KBM-7 (cell line): ENCODE data around the gene ARHGEF7.
A peak's percentile ranks its signal among the peaks of the same experiment; 100 is the strongest.
"Not testable (repeated sequence)": the region's sequence is repeated elsewhere in the genome, so short reads cannot be mapped to it uniquely, and the experiment has no call there.

Experiments used
- DNase-seq: peaks from one replicate; pipeline ENCODE4 v3.0.0-alpha.2; 2015
- in situ Hi-C: fragments of 300-500 bp; cut with MboI; formaldehyde crosslinking; loops from 2 replicates; pipeline ENCODE4 v1.14.3; 2020; ENCODE audit warnings: low sequenced_read_pairs, low pct_unique_long_range_greater_than_20kb, mixed read lengths

The ARHGEF7 gene

GRCh38 chr13:111184458-111185401, 69.6 kb downstream of the ARHGEF7 start:
- in situ Hi-C loops, result no loop called here
- DNase-seq, result peak; percentile 67

DNA sequence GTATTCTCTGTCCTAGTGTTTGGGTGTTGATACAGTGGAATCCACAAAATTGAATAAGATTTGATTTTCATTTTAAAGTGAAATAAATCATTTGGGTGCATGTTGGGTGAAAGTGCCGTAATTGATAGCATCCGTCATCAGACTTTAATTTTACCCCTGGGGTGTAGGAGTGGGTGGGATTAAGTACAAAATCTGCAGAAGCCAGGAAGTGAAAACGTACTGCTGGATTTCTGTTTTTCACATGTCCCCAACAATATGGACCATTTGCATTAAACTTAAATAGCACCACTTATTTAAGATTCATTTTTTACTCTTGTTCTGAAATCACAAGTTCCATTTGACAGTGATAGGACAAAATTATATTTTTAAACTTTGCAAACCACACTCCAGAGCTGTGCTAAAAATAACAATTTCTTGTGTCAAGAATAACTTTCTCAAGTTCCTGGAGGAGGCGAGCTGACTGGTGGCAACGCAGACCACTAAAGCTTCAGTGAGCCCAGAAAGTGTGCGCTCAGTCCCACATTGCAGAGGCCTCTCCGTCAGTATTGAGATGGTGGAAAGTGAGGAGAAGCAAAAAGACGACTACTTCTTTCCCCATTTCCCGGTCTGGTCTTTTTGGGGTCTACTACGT, 71.3 kb downstream of the ARHGEF7 start:
- in situ Hi-C loops, result no loop called here
- DNase-seq, result no peak

- DNase-seq, result no peak
- in situ Hi-C loops, result no loop called here
These were observed 72.9 kb downstream of the ARHGEF7 start for GRCh38 chr13:111187960-111188541.

GRCh38 chr13:111189064-111189505, 74.0 kb downstream of the ARHGEF7 start:
- DNase-seq, in situ Hi-C loops: not testable (repeated sequence)

GRCh38 chr13:111189516-111189915, 74.4 kb downstream of the ARHGEF7 start:
- DNase-seq, in situ Hi-C loops: not testable (repeated sequence)

GRCh38 chr13:111193223-111193622, 78.1 kb downstream of the ARHGEF7 start:
- in situ Hi-C loops, result not testable (repeated sequence)

DNA sequence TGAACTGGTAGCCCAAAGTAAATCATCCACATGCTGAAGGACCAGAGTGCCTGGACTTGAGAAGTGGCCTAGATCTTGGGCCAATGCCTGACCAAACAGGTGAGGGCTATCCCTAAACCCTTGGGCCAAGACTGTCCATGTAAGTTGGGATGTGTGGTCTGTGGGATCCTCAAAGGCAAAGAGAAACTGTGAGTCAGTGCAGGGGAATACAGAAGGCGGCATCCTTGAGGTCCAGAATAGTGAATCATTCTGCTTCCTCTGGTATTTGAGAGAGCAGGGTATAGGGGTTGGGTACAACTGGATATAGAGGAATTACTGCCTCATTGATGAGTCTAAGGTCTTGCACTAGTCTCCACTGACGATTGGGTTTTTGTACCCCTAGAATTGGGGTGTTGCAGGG, 79.5 kb downstream of the ARHGEF7 start:
- DNase-seq, in situ Hi-C loops: not testable (repeated sequence)

More at GRCh38 chr13:111193223-111193622, 78.1 kb downstream of the ARHGEF7 start:
- peak; percentile 93 for DNase-seq

DNA sequence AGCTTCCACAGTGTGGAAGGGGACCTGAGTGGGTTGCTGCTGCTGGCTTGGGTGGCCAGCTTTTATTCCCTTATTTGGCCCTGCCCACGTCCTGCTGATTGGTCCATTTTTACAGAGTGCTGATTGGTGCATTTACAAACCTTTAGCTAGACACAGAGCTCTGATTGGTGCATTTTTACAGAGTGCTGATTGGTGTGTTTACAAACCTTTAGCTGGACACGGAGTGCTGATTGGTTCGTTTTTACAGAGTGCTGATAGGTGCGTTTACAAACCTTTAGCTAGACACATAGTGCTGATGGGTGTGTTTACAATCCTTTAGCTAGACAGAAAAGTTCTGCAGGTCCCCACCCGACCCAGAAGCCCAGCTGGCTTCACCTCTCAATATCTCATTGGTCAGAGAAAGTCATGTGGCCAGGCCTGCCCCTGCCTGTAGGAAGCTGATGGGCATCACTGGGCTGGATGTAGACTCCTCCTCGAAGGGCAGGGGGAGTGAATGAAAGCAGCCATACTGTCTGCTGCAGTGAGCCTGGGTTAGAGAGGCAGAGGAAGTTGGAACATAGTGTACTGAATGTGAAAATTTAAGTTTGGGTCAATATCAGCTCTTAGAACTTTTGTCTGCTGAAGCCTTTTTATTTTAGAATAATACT, 83.7 kb downstream of the ARHGEF7 start:
- in situ Hi-C loops, DNase-seq: not testable (repeated sequence)

GRCh38 chr13:111201304-111201940, 86.3 kb downstream of the ARHGEF7 start:
- DNase-seq, result peak; percentile 54
- in situ Hi-C loops, result no loop called here

DNA sequence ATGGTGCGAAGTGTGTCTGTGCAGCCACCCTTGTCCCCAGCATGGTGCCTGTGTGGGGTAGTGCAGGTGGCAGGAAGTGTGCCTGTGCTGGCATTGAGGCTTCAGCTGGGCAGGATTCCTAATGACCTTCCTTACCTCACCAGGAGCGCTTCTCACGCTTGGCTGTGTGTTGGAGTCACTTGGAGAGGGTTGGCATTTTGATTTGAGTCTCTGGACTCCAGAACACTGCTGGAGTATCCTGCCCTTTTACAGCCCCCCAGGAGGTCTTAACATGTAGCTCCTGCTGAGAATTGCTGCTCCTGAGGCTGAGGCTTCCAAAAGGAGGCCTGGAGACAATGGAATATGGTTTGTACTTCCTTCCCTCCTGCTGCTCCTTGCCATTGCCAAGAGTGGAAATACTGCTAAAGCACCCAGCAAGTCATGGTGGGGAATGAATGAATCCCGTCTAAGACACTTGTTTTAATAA, 87.1 kb downstream of the ARHGEF7 start:
- in situ Hi-C loops, result no loop called here
- no peak for DNase-seq

- peak; percentile 58 for DNase-seq
- in situ Hi-C loops, result no loop called here
These were observed 87.6 kb downstream of the ARHGEF7 start for GRCh38 chr13:111202745-111203144.

- in situ Hi-C loops, result no loop called here
These were observed 88.8 kb downstream of the ARHGEF7 start for GRCh38 chr13:111203736-111204389.

GRCh38 chr13:111204438-111205177, 89.5 kb downstream of the ARHGEF7 start:
- in situ Hi-C loops, result no loop called here

More at GRCh38 chr13:111203736-111204389, 88.8 kb downstream of the ARHGEF7 start:
- peak; percentile 36 for DNase-seq

GRCh38 chr13:111206148-111206547, 91.0 kb downstream of the ARHGEF7 start:
- in situ Hi-C loops, result no loop called here
- DNase-seq, result no peak

More at GRCh38 chr13:111204438-111205177, 89.5 kb downstream of the ARHGEF7 start:
- peak; percentile 42 for DNase-seq

DNA sequence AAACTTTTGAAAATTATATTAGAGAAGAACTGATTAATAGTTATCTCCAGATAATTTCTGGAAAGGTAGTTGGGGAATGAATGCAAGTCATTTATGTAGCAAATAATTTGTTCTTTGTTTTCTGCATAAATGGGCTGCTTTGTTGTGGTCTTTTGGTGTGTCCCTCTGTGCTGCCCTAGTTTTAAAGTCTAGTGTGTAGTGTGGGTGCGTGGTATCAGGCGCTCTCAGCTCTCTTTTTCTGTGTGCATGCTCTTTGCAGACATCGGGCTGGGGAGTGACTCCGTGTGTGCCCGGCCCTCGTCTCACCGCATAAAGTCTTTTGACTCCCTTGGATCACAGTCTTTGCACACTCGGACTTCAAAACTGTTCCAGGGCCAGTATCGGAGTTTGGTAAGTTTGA, 94.5 kb downstream of the ARHGEF7 start:
- in situ Hi-C loops, result no loop called here
- no peak for DNase-seq

DNA sequence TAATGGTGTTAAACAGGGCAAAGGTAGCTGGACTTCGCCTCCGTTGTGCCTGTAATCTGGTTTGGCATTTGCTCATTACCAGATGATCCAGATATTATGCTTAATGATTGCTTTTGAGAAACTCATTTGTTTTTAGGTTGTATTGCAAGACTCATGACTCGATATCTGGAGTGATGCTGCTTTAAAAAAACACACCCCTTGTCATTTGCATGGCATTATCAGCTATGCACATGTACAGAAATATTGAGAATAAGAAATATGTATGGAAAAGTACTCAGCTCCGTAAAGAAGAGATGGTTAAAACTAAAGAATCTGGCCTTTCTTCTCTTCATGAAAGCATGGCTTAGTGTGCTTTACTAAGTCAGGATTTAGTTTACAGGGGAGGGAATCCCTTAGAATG, 95.0 kb downstream of the ARHGEF7 start:
- no peak for DNase-seq
- in situ Hi-C loops, result no loop called here
